Measurements from ENCODE around the gene FLYWCH2. TPM values are rescaled to one million over a fixed set of nuclear protein-coding genes. Genes with fewer than 3 reads are reported as not detected.

Gene FLYWCH2
- total RNA-seq, 1 donor from 2014 or later = 36.5 TPM

- Histone ChIP-seq H3K4me3 (ENCODE audit: insufficient read depth, low read depth, low read length) (no peak overlapping the region), H3K4me2 (ENCODE audit: low read length) (peak overlapping the region; percentile 99), H3K27ac (ENCODE audit: low read depth, low read length) (no peak overlapping the region), H3K9me3 (ENCODE audit: insufficient read depth, low read depth, low read length) (no peaks in the 10 kb centered on the region), H3K27me3 (ENCODE audit: insufficient read depth, low read length) (no peaks in the 10 kb centered on the region), H3K4me1 (ENCODE audit: insufficient read depth, low read length) (peaks cover 21% of the 10 kb centered on the region), H3K9ac (ENCODE audit: low read length) (peak overlapping the region; percentile 91), H4K20me1 (ENCODE audit: insufficient read depth, low read length) (peaks cover 15% of the 10 kb centered on the region), H2AFZ (ENCODE audit: low read depth, low read length) (no peak overlapping the region), H3K36me3 (ENCODE audit: insufficient read depth, low read length) (peaks cover 4% of the 10 kb centered on the region), H3K79me2 (ENCODE audit: insufficient read depth, low read length) (peaks cover 22% of the 10 kb centered on the region)
- Mint-ChIP-seq H3K4me3 (ENCODE audit: unreplicated experiment) (peak overlapping the region; percentile 95), H3K9me3 (ENCODE audit: unreplicated experiment) (no peaks in the 10 kb centered on the region), H3K27ac (ENCODE audit: unreplicated experiment) (no peak overlapping the region), H3K4me1 (ENCODE audit: low read depth, unreplicated experiment) (peaks cover 21% of the 10 kb centered on the region), H3K27me3 (ENCODE audit: low read depth, unreplicated experiment) (no peaks in the 10 kb centered on the region), H3K36me3 (ENCODE audit: low read depth, unreplicated experiment) (peaks cover 2% of the 10 kb centered on the region)
- FAIRE-seq = no peak
- no peak for TF ChIP-seq CTCF (IDR thresholded peaks at IDR 0.05; ENCODE audit: insufficient read depth, low read depth, low read length)
- no peak for DNase-seq (ENCODE audit: low read depth)
These were observed 30.6 kb downstream of the FLYWCH2 start for GRCh38 chr16:2913603-2914002.

GRCh38 chr16:2914233-2914632, 31.2 kb downstream of the FLYWCH2 start:
- no peak overlapping the region for H3K4me2 ChIP-seq (ENCODE audit: low read length)
- Mint-ChIP-seq H3K27me3 (ENCODE audit: low read depth, unreplicated experiment) (no peaks in the 10 kb centered on the region), H3K27ac (ENCODE audit: unreplicated experiment) (peak overlapping the region; percentile 84), H3K36me3 (ENCODE audit: low read depth, unreplicated experiment) (peaks cover 2% of the 10 kb centered on the region), H3K4me1 (ENCODE audit: low read depth, unreplicated experiment) (peaks cover 21% of the 10 kb centered on the region), H3K9me3 (ENCODE audit: unreplicated experiment) (no peaks in the 10 kb centered on the region), H3K4me3 (ENCODE audit: unreplicated experiment) (peak overlapping the region; percentile 35)
- DNase-seq (ENCODE audit: low read depth) (no peak), FAIRE-seq (no peak)
- H3K36me3 ChIP-seq (ENCODE audit: insufficient read depth, low read length) = peaks cover 4% of the 10 kb centered on the region
- H3K9ac ChIP-seq (ENCODE audit: low read length) = no peak overlapping the region
- no peak overlapping the region for H3K4me3 ChIP-seq (ENCODE audit: insufficient read depth, low read depth, low read length)
- H3K79me2 ChIP-seq (ENCODE audit: insufficient read depth, low read length) = peaks cover 22% of the 10 kb centered on the region
- H3K27me3 ChIP-seq (ENCODE audit: insufficient read depth, low read length) = no peaks in the 10 kb centered on the region
- no peaks in the 10 kb centered on the region for H3K9me3 ChIP-seq (ENCODE audit: insufficient read depth, low read depth, low read length)
- H4K20me1 ChIP-seq (ENCODE audit: insufficient read depth, low read length) = peaks cover 15% of the 10 kb centered on the region
- H3K27ac ChIP-seq (ENCODE audit: low read depth, low read length) = no peak overlapping the region
- peaks cover 21% of the 10 kb centered on the region for H3K4me1 ChIP-seq (ENCODE audit: insufficient read depth, low read length)
- H2AFZ ChIP-seq (ENCODE audit: low read depth, low read length) = no peak overlapping the region
- TF ChIP-seq EZH2 (IDR thresholded peaks at IDR 0.05; ENCODE audit: insufficient read depth, low read length) = no peak
- TF ChIP-seq CTCF (IDR thresholded peaks at IDR 0.05; ENCODE audit: insufficient read depth, low read depth, low read length) = no peak

- Histone ChIP-seq H3K4me1 (ENCODE audit: insufficient read depth, low read length) (peaks cover 21% of the 10 kb centered on the region), H3K4me2 (ENCODE audit: low read length) (peak overlapping the region; percentile 5), H3K9me3 (ENCODE audit: insufficient read depth, low read depth, low read length) (no peaks in the 10 kb centered on the region), H3K9ac (ENCODE audit: low read length) (peak overlapping the region; percentile 25), H3K4me3 (ENCODE audit: insufficient read depth, low read depth, low read length) (no peak overlapping the region), H3K27ac (ENCODE audit: low read depth, low read length) (peak overlapping the region; percentile 8), H2AFZ (ENCODE audit: low read depth, low read length) (no peak overlapping the region), H4K20me1 (ENCODE audit: insufficient read depth, low read length) (peaks cover 18% of the 10 kb centered on the region), H3K79me2 (ENCODE audit: insufficient read depth, low read length) (peaks cover 22% of the 10 kb centered on the region), H3K27me3 (ENCODE audit: insufficient read depth, low read length) (no peaks in the 10 kb centered on the region), H3K36me3 (ENCODE audit: insufficient read depth, low read length) (peaks cover 4% of the 10 kb centered on the region)
- FAIRE-seq = no peak
- peaks cover 4% of the 10 kb centered on the region for H3K36me3 Mint-ChIP-seq (ENCODE audit: low read depth, unreplicated experiment)
- H3K4me3 Mint-ChIP-seq (ENCODE audit: unreplicated experiment) = peak overlapping the region; percentile 40
- no peaks in the 10 kb centered on the region for H3K9me3 Mint-ChIP-seq (ENCODE audit: unreplicated experiment)
- H3K4me1 Mint-ChIP-seq (ENCODE audit: low read depth, unreplicated experiment) = peaks cover 21% of the 10 kb centered on the region
- H3K27me3 Mint-ChIP-seq (ENCODE audit: low read depth, unreplicated experiment) = no peaks in the 10 kb centered on the region
- H3K27ac Mint-ChIP-seq (ENCODE audit: unreplicated experiment) = peak overlapping the region; percentile 85
- no peak for TF ChIP-seq EZH2 (IDR thresholded peaks at IDR 0.05; ENCODE audit: insufficient read depth, low read length)
- no peak for TF ChIP-seq CTCF (IDR thresholded peaks at IDR 0.05; ENCODE audit: insufficient read depth, low read depth, low read length)
- no peak for DNase-seq (ENCODE audit: low read depth)
These were observed 32.3 kb downstream of the FLYWCH2 start for GRCh38 chr16:2915196-2915929.
